Lower leg skin (tissue), 3 donors: ENCODE data around the gene SPATA9.

Source experiments
- POLR2A ChIP-seq, 2 donors: fragments of 450-650 bp; IDR thresholded peaks; one replicate each; pipeline ENCODE4 v1.6.1; 2016 to 2017; ENCODE audit warnings: antibody characterized with exemption in 2 of 2, mild to moderate bottlenecking in 1 of 2, moderate library complexity in 1 of 2
- TF ChIP-seq, protein P1 (sequence below), 3 donors: fragments of 450-650 bp; IDR thresholded peaks; one replicate each; pipeline ENCODE4 v1.5.1; 2016; ENCODE audit warnings: antibody characterized with exemption in 3 of 3, mild to moderate bottlenecking in 3 of 3, moderate library complexity in 2 of 3

DNA sequence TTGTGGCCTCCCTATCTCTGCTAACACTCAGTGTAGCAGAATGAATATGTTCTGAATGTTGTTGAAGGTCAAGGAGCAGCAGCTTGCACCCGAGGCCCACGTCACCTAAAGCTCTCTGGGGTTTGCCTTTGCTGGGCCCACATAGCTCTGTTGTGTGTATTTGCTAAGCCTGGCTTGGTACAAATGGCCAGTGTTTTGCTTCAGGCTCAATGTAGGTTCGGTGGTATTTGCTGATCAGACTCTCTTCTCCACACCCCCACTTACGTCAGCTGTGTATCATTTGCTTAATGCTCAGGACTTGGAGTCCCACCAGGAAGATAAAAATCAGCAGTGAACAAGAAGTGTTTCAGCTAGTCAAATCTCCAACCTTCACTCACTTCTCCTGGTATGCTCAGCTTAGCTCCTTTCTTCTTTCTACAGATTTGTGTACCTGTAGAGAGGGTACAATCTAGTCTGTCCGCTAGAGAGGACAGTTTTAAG lies 41.0 kb downstream of the SPATA9 start:
- TF ChIP-seq, protein P1, sequence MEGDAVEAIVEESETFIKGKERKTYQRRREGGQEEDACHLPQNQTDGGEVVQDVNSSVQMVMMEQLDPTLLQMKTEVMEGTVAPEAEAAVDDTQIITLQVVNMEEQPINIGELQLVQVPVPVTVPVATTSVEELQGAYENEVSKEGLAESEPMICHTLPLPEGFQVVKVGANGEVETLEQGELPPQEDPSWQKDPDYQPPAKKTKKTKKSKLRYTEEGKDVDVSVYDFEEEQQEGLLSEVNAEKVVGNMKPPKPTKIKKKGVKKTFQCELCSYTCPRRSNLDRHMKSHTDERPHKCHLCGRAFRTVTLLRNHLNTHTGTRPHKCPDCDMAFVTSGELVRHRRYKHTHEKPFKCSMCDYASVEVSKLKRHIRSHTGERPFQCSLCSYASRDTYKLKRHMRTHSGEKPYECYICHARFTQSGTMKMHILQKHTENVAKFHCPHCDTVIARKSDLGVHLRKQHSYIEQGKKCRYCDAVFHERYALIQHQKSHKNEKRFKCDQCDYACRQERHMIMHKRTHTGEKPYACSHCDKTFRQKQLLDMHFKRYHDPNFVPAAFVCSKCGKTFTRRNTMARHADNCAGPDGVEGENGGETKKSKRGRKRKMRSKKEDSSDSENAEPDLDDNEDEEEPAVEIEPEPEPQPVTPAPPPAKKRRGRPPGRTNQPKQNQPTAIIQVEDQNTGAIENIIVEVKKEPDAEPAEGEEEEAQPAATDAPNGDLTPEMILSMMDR (IDR thresholded peaks at IDR 0.05), result no peak
- no peak for TF ChIP-seq POLR2A (IDR thresholded peaks at IDR 0.05)
